Esophagus squamous epithelium (tissue), 5 donors: ENCODE data around the gene RGS3. TPM values are rescaled to one million over a fixed set of nuclear protein-coding genes. Genes with fewer than 3 reads are reported as not detected.

Experiments
- DNase-seq: peaks from one replicate; lab custom pipeline; 2025; lab: John Stamatoyannopoulos, UW
- H3K27ac ChIP-seq, 4 donors: fragments of 200-600 bp; sonication (generic); one replicate each; pipeline ENCODE4 v1.5.1; 2016 to 2019; ENCODE audit warnings: mild to moderate bottlenecking in 1 of 4
- H3K27me3 ChIP-seq, 4 donors: fragments of 200-600 bp; sonication (generic); 1 replicate in 3 of 4; 2 replicates in 1 of 4; pipeline versions ENCODE4 v1.5.1 to v1.6.0; 2017 to 2021; ENCODE audit warnings: antibody characterized with exemption in 1 of 4
- H3K36me3 ChIP-seq, 3 donors: fragments of 200-600 bp; sonication (generic); one replicate each; pipeline ENCODE4 v1.5.1; 2016 to 2019
- H3K4me1 ChIP-seq, 3 donors: fragments of 200-600 bp; sonication (generic); one replicate each; pipeline ENCODE4 v1.5.1; 2017 to 2019
- H3K4me3 ChIP-seq, 4 donors: fragments of 200-600 bp; sonication (generic); 1 replicate in 3 of 4; 2 replicates in 1 of 4; pipeline ENCODE4 v1.5.1; 2016 to 2019; ENCODE audit warnings: mild to moderate bottlenecking in 2 of 4, moderate library complexity in 1 of 4
- H3K9me3 ChIP-seq, 3 donors: fragments of 200-600 bp; sonication (generic); one replicate each; pipeline ENCODE4 v1.5.1; 2016 to 2019
- CTCF ChIP-seq, 6 experiments: fragments of 450-650 bp in 4 of 6; fragments of 200-600 bp in 2 of 6; sonication (generic) in 2 of 6; IDR thresholded peaks; one replicate each; pipeline ENCODE4 v1.5.1; 2016 to 2019; ENCODE audit warnings: antibody characterized with exemption in 6 of 6, mild to moderate bottlenecking in 4 of 6, moderate library complexity in 4 of 6
- POLR2A ChIP-seq, 4 donors: fragments of 450-650 bp; IDR thresholded peaks; one replicate each; pipeline ENCODE4 v1.6.1; 2017; ENCODE audit warnings: antibody characterized with exemption in 4 of 4, mild to moderate bottlenecking in 4 of 4, moderate library complexity in 3 of 4
- WGBS, 2 donors: methylation state at CpG; one replicate each; pipeline ENCODE4 v1.1.5; 2018; 5-methylcytosine and 5-hydroxymethylcytosine counted together
- intact Hi-C: fragments of 100-400 bp; cut with DNase I; formaldehyde crosslinking; loops from one replicate; pipeline ENCODE4 v1.15.0; 2022
- total RNA-seq, 4 donors: library from RNA; depleted of rRNA; stranded (reverse); fragments of >200 nt; gene quantifications; one replicate each; pipeline ENCODE4 v1.1.0, GENCODE V29; 2016
- donor health status: DM: yes; HTN: yes; CAD: no.

Gene RGS3
- total RNA-seq, 4 donors from 2014 or later = 9.7 to 16.3 (median 12.7) TPM

GRCh38 chr9:113524468-113524867 is 60.9 kb downstream of the RGS3 start:
- peak overlapping the region in 2 of 4 donors; percentile 47 to 80 for H3K27ac ChIP-seq
- H3K4me3 ChIP-seq = no peak overlapping the region
- intact Hi-C loops = no loop called here
- no peaks in the 10 kb centered on the region for H3K9me3 ChIP-seq
- no peak for DNase-seq
- peaks cover 27 to 85% (median 74%) of the 10 kb centered on the region in 3 donors for H3K4me1 ChIP-seq
- no peak for TF ChIP-seq POLR2A (IDR thresholded peaks at IDR 0.05)
- peaks cover 0 to 33% (median 5%) of the 10 kb centered on the region in 3 donors for H3K36me3 ChIP-seq
- H3K27me3 ChIP-seq = no peaks in the 10 kb centered on the region
- 82 to 87% methylated on average over 4 of the region's 4 CpGs for WGBS, 2 donors

DNA sequence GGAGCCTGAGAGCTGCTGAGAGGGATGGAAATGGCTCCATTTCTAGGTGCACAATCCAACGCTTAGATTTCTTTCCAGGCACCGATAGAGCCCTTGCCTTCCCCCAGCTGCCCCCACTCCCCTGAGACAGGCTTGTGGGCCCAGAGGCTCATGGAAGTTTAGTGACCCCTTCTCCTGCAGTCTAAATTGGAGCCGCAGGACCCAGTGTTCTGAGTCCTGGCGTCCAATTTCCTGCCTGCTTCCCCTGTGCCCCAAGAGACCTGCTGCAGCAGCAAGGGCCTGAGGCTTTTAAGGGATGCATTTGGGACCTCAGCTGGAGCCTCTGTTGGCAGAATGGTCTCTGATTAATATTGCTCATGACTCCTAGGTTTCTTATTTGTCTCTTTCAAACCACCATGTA is 61.7 kb downstream of the RGS3 start:
- Histone ChIP-seq H3K27me3 (no peaks in the 10 kb centered on the region), H3K9me3 (no peaks in the 10 kb centered on the region), H3K36me3 (peaks cover 0 to 38% (median 6%) of the 10 kb centered on the region in 3 donors), H3K4me1 (peaks cover 23 to 77% (median 67%) of the 10 kb centered on the region in 3 donors), H3K27ac (peak overlapping the region in 2 of 4 donors; percentile 3 to 47), H3K4me3 (no peak overlapping the region)
- DNase-seq = no peak
- intact Hi-C loops = no loop called here
- TF ChIP-seq POLR2A (IDR thresholded peaks at IDR 0.05) (no peak), CTCF (IDR thresholded peaks at IDR 0.05) (no peak)
- 87 to 94% methylated on average over 2 to 4 of the region's 4 CpGs for WGBS, 2 donors

DNA sequence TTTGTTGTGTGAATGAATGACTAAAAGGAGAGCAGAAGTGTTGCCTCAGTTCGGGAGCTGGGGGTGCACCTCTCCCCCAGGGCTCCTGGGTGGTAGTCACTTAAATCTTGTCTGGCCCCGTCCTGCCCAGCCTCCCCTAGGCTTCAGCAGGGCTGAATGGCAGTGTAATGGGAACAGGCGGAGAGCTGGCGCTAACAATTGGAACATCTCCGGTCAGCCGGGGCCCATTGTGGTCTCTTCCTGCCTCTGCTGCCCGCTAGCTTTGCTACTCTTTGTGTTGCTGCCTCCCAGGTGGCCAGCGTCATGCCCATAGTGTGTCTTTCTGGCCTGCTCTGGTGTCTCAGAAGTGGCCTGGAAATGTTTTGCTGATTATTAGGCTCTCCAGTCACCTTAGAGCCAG is 62.3 kb downstream of the RGS3 start:
- Histone ChIP-seq H3K4me1 (peaks cover 22 to 73% (median 65%) of the 10 kb centered on the region in 3 donors), H3K4me3 (no peak overlapping the region), H3K27me3 (no peaks in the 10 kb centered on the region), H3K36me3 (peaks cover 0 to 43% (median 6%) of the 10 kb centered on the region in 3 donors), H3K9me3 (no peaks in the 10 kb centered on the region), H3K27ac (peak overlapping the region in 3 of 4 donors; percentile 55 to 75 (median 60))
- WGBS, 2 donors = 69% methylated on average over 8 of the region's 8 CpGs; no CpG with 5 or more reads in 1 of the 2 donors
- intact Hi-C loops = no loop called here
- TF ChIP-seq POLR2A (IDR thresholded peaks at IDR 0.05) (no peak), CTCF (IDR thresholded peaks at IDR 0.05) (no peak)
- no peak for DNase-seq

DNA sequence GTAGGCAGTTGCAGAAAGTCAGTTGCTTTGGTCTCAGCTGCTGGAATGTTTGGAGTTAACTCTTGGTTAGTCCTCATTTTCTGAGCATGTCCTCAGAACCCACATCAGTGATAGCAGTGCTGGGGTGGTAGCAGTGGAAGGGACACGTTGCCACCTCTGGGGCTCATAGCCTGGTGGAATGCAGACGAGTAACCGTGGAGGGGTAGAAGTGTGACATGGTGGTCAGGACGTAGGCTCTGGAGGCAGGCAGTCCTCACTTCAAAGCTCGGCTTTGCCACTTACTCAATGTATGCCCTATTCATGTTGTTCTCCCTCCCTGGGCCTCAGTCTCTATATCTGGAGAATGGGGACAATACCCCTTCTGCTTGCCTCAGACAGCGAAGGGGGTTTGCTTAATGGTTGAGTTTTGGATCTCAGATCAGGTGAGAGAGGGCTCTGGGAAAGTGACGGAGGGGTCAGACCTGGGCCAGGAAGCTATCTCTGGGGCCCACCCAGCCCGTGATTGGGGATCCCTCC is 62.8 kb downstream of the RGS3 start:
- peaks cover 22 to 73% (median 65%) of the 10 kb centered on the region in 3 donors for H3K4me1 ChIP-seq
- H3K9me3 ChIP-seq = no peaks in the 10 kb centered on the region
- intact Hi-C loops = no loop called here

GRCh38 chr9:113526841-113527240 is 63.3 kb downstream of the RGS3 start:
- 75 to 93% methylated on average over 2 to 4 of the region's 4 CpGs for WGBS, 2 donors
- DNase-seq = no peak
- TF ChIP-seq CTCF (IDR thresholded peaks at IDR 0.05) (no peak), POLR2A (IDR thresholded peaks at IDR 0.05) (no peak)

More for the DNA sequence above, 62.8 kb downstream of the RGS3 start:
- 83 to 93% methylated on average over 8 of the region's 8 CpGs for WGBS, 2 donors
- TF ChIP-seq CTCF (IDR thresholded peaks at IDR 0.05) (no peak), POLR2A (IDR thresholded peaks at IDR 0.05) (no peak)
- peaks cover 0 to 46% (median 6%) of the 10 kb centered on the region in 3 donors for H3K36me3 ChIP-seq
- H3K27me3 ChIP-seq = no peaks in the 10 kb centered on the region
- H3K27ac ChIP-seq = peak overlapping the region in 3 of 4 donors; percentile 55 to 75 (median 60)
- no peak overlapping the region for H3K4me3 ChIP-seq
- no peak for DNase-seq

More at GRCh38 chr9:113526841-113527240, 63.3 kb downstream of the RGS3 start:
- Histone ChIP-seq H3K27me3 (no peaks in the 10 kb centered on the region), H3K27ac (peak overlapping the region in 3 of 4 donors; percentile 55 to 75 (median 60)), H3K36me3 (peaks cover 0 to 46% (median 6%) of the 10 kb centered on the region in 3 donors), H3K4me1 (peaks cover 22 to 69% (median 62%) of the 10 kb centered on the region in 3 donors), H3K9me3 (no peaks in the 10 kb centered on the region), H3K4me3 (no peak overlapping the region)
- intact Hi-C loops = no loop called here
